ENCODE results near the gene TSPAN14.

The TSPAN14 gene

DNA sequence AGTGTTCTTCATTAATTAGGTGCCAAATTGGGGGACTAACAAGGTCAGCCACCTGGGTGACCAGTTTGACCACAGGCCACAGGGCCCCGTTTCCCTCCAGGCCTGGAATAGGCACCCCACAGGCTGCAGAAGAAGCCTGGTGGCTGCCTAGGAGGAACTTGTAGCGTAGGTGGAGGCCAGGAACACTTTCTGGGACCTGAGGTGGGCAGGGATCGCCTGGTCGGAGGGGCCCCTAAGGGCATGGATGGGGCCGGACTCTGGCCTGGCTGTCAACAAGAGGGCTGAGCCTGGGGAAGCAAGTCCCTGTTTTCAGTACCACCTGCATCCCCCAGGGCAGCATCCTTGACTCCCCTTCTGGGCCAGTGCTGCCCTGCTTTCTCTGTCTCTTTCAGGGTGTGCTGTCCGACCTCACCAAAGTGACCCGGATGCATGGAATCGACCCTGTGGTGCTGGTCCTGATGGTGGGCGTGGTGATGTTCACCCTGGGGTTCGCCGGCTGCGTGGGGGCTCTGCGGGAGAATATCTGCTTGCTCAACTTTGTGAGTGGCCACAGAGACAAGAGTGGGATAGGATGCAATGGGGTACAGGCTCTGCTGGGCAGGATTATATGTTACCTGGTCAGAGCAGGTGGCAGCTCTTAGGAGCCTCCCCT is 52.9 kb downstream of the TSPAN14 start:
- no peak for DNase-seq

DNA sequence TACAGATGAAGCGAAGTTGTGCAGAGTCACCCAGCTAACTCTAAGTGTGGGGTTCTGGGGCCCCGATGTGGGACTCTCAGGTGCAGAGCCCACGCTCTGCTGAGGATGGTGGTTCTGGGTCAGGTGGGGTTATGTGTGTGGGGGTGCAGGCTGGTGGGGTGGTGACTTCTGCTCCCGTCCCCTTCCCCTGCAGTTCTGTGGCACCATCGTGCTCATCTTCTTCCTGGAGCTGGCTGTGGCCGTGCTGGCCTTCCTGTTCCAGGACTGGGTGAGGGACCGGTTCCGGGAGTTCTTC is 54.9 kb downstream of the TSPAN14 start:
- DNase-seq: no peak

DNA sequence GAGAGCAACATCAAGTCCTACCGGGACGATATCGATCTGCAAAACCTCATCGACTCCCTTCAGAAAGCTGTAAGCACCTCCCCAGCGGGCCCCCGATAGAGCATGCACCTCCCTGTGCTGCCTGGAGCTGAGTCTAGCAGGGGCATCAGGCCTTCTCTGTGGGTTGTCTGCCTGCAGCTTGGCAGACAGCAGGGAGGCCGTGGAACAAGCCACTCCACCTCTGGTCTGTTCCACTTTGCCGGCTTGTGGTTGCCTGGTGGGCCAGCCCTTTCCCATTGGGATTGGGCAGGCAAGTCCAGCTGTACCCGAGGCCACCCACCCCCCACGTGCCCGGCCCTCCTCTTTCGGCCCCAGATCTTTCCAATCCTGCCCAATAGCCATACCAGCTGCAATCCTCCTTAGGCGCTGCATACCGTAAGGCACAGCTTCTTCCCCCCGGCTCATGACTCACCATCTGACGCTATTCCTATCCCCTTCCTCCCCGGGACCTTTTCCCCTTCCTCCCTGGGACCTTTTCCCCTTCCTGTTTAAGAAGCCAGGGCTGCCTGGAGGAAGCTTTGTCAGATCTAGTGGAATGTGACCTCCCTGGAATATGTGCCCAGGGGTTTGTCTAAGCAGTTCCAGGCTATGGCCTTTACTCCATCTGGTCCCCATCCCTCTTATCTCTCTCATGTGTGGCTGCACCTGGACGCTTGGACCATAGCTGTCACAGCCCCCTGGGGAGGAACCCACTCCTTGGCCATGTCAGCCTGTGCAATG is 55.5 kb downstream of the TSPAN14 start:
- DNase-seq: no peak

DNA sequence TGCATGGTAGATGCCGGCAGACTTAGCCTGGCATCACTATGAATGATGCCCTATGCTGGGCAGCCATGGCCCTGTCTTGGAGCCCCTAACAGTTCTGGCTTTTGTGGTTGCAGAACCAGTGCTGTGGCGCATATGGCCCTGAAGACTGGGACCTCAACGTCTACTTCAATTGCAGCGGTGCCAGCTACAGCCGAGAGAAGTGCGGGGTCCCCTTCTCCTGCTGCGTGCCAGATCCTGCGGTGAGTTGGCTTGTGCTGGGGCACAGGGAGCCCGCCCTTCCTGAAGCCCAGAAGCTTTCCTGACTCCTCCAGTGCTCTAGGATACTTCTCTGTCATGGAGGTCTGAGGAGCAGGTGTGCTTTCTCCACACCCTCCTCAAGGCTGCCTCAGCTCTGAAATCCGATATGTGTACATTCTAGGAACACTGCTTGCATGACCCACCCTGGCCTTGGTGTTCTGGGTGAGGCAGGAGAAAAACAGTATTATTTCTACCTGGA is 58.0 kb downstream of the TSPAN14 start:
- DNase-seq: no peak

DNA sequence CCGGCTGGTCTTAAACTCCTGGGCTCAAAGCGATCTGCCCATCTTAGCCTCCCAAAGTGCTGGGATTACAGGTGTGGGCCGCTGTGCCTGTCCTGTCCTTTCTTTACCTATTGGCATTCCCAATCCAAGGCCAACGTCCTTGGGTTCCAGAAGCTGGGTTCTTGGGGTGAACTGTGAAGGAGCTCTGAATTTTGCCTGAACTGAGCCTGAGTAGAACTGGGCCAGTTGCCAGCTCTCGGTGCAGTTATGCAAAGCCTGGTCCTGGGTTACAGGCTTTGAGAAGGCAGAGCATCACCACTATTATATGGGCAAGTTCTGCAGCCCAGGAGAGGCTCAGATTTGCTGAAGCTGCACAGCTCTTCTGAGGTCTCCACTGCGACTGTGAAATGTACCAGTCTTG is 59.0 kb downstream of the TSPAN14 start:
- no peak for DNase-seq

DNA sequence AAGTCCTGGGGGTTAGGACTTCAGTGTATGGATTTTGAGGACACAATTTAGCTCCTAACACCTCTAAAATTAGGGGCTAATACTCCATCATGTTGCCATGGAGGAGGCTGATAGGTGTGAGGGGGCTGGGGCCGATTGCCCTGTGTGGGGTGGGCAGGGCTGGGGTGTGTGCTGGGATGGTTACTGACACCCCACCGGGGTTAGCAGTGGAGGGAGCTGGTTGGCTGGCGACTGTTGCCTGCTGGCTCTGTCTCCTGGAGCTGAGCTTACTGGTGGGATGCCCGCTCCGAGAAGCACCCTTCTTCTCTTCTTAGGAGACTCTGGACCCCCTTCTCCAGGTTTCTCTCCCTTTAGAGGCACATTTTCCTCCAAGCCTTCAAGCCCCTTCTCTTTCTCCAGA is 61.4 kb downstream of the TSPAN14 start:
- no peak for DNase-seq

DNA sequence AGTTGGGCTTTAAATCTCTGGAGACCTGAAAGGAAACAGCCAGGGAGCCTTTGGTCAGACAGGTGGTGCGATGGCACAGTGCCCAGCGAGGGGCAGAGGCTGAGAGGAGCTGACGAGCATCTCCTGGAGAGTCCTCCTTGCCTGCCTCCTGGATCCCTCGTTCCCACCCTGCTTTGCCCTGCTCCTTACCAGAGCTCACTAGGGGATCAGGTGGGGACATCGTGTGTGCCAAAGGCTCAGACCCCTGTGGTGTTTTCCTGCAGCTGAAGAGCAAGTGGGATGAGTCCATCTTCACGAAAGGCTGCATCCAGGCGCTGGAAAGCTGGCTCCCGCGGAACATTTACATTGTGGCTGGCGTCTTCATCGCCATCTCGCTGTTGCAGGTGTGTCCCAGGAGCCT is 61.8 kb downstream of the TSPAN14 start:
- no peak for DNase-seq

DNA sequence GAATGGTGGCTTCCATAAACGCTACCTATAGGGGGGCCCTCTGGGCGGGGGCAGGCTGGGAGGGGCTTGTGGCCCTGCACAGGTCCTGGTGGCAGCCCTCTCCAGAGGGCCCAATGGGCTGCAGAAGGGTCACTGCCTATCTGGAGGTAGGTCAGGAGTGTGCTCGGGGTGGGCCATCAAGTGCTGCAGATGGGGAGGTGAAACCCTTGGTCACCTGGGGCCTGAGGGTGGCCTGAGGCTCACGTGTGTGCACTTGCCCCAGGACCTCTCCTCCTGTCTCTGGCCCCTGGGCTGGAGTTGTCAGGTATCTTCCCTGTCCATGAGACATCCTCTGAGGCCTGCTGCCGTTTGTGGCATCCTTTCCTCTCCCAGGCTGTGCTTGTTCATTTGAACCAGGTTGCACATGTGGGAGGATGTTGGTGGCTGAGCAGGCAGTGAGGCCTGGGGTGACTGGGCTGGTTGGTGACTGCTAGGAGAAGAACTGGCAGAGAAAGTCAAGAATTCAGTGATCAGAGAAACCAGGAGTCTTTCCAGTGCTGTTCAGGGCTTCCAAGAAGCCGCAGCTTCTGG is 62.5 kb downstream of the TSPAN14 start:
- no peak for DNase-seq

DNA sequence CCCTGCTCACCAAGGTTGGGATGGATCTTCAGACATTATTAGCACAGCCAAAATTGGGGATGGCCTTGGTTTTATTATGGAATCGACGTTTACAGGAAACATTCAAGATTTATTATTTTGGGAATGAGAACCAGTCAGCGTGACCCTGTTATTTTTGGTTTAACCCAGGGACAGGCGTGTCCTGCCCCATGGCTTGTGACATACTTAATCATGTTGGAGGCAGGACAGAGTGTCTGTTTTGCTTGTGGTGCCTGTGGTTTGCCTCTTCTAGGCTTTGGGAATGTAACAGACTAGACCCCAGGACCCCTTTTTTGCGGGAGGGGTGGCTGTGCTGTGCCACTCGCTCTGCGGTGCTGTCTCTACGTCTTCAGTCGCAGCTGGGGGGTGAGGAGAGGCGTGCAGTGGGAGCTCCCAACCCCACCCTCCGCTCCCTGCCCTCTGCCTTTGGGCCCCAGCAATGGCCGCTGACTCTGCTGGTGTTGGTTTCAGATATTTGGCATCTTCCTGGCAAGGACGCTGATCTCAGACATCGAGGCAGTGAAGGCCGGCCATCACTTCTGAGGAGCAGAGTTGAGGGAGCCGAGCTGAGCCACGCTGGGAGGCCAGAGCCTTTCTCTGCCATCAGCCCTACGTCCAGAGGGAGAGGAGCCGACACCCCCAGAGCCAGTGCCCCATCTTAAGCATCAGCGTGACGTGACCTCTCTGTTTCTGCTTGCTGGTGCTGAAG is 63.5 kb downstream of the TSPAN14 start:
- DNase-seq: no peak

DNA sequence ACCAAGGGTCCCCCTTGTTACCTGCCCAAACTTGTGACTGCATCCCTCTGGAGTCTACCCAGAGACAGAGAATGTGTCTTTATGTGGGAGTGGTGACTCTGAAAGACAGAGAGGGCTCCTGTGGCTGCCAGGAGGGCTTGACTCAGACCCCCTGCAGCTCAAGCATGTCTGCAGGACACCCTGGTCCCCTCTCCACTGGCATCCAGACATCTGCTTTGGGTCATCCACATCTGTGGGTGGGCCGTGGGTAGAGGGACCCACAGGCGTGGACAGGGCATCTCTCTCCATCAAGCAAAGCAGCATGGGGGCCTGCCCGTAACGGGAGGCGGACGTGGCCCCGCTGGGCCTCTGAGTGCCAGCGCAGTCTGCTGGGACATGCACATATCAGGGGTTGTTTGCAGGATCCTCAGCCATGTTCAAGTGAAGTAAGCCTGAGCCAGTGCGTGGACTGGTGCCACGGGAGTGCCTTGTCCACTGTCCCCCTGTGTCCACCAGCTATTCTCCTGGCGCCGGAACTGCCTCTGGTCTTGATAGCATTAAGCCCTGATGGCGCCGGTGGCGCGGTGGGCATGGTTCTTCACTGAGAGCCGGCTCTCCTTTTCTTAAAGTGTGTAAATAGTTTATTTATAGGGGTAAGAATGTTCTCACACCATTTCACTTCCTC is 64.2 kb downstream of the TSPAN14 start:
- DNase-seq: no peak

DNA sequence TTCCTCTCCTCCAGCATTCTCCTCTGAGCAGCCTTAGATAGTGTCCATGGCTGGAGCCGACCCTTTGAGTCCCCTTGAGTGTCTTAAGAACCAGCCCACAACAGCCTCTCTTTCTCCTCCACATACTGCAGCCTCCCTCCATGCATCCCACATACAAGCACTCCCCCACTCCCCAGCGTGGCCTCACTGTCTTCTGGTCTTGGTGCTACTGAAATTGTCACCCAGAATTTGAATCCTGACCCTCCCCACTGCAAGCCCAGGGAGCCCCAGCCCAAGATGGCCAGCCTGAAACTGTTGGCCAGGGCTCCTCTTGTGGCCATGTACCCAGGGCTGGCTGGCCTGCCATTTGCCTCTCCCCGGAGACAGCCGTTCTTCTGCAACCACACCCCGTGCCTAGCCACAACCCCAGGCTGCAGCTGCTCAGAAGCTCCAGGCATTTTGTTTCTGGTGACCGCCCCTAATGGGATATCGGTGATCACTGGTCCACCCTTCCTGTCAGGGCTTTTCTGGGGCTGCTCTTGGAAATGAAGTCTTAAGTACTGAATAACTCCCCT is 64.8 kb downstream of the TSPAN14 start:
- DNase-seq: no peak

DNA sequence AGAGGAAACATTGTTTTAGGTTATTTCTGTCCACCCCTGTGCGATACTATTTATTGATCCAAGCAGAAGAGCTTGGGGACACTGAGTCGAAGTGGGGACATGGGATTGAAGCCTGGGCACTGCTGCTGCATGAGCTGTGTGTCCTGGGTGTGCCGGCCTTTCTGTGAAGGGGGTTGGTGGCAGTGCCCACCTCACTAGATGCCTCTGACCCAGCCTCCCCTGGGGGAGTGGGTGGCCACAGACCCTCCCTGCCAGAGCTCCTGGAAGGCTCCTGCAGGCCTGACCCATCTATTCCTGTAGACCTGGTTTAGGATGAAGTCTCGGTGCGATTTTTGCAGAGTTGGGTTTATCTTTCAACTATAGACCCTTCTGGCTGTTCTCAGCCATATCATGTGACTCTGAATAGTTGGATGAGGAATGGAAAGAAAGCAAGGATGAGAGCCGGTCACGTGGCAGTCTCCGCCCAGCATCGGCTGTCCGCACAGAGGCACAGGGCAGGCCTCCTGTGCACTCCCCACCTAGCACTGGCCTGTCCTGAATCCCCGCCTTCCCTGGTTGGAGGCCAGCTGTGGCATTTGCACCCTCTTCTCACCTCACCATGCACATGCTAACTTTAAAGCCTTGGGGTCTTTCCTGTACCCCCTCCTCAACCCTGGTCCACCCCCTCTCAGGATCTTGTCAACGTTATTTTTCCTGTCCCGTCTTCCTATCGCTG is 66.0 kb downstream of the TSPAN14 start:
- no peak for DNase-seq

DNA sequence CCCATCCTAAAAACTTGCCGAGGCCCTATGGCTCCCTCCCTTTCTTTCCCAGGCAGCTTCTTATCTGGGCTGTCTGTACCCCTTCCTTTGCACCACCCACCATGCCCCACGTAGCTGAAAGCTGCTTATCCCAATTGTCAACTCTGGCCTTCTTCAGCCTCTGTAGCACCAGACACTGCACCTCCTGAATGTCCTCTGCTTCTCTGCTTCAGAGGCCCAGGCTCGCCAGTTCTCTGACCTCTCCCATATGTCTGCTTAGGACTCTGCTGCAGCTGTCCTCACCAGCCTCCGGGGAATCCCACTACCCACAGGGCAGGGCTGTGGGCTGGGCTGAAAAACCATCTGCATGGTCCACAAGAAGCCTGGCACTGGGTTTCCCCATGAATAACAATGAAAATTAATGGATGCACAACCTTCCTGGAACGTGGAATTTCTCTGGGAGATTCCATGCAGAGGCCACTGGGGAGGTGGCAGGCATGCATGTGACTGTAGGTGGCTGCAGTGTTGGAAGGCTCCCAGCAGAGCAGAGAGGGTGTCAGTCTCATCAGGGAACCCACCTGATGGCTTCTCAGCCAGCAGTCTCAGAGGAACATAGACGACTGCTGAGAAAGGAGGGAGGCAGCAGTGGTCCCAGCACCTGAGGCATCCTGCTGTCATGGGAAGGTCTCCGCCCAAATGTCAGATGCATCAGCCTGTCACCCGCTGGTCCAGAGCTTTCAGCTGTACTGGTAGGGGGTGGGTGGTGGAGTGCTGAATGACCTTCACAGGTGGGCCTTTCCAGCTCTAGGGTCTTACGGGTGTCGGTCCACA is 66.8 kb downstream of the TSPAN14 start:
- no peak for DNase-seq

DNA sequence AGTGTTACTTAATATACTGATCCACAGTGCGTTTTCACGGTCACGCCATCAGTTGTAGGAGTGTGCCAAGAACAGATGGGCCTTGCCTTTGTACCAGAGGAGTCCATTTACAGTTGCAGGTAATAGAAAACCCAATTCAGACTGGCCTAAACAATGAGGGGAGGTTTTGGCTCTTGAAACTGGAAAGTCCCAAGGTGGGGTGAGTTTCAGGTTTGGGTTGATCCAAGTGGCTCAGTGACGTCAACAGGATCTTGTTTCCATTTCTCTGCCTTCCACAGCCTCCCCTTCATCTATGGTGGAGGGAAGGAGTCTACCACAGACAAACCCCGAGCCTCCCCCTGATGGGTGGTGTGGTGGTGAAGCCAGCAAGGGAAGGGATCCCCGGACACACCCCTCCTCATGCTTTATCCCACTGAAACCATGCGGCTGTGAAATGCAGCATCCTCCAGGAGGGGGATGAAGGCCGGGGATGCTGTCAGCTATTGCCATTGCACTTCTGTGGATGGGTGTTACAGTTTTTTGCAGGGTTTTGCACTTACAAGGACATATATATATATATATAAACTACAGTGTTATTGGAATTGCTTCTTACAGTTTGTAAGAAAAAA is 68.8 kb downstream of the TSPAN14 start:
- DNase-seq: no peak

DNA sequence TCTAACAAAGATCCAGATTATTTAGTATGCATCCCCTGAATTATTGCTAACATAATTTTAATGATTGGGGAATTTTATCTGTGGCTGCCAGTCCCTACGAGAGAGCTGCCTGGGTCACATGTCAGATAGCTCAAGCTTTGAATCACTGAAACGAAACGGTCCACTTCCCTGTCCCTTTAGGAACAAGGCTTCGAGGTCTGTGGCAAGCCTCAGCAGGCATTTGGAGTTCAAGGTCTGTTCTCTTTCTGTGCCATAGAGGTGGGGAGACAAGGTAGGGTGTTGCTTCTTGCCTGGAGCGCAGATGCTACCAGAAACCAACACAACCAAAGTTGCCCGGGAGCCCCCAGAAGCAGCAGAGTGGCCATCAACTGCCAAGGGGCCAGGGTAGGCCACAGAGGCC is 69.7 kb downstream of the TSPAN14 start:
- DNase-seq: no peak

DNA sequence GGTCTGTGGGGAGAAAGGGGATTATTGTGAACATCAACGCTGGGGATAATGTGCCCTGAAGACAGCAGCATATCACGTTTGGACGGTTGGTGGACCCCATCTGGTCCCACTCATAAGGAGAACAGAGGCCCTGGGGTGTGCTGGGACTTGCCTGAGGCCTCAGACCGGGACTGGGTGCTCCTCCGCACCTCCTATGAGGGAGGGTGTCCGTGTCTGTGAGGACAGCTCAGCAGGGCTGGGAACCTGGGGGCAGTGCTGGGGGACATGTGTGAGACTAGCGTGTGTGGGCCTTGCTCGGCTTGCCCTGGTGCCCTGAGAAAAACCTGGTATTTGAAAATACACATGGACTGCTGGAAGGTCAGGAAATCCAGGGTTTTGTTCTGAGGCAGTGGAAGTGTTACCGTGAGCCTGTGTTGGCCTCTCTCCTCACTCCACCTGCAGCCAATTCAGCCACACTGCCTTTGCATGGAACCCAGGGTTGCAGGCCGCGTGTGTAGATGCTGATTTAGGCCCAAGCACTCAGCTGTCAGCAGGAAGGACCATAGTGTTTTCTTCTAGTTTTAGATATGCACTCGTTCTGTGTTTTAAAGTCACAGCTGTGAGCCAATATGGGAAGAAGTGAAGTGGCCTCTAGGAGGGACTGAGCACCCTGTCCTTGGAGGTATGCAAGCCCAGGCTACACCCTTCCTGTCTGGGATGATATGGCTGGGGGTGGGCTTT is 70.2 kb downstream of the TSPAN14 start:
- DNase-seq: no peak

DNA sequence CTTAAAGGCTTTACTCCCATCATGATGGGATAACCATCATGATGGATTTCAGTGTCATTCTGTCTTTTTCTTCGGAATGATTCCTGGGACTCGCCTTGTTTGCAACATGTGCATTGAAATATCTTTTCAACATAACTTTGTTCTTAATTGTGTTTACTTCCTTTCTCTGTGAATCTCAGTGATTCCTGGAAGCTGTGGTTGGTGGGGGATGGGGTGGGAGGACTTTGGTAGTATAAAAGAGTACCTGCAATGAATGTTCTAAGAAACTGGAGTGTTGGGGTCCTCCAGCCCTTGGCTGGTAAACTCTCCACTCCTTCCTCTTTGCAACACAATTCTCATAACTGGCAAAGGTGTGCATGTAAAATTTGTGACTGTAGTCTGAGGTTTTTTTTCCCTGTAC is 72.1 kb downstream of the TSPAN14 start:
- peak in 2 of 4 experiments; percentile 16 to 20 for DNase-seq

DNA sequence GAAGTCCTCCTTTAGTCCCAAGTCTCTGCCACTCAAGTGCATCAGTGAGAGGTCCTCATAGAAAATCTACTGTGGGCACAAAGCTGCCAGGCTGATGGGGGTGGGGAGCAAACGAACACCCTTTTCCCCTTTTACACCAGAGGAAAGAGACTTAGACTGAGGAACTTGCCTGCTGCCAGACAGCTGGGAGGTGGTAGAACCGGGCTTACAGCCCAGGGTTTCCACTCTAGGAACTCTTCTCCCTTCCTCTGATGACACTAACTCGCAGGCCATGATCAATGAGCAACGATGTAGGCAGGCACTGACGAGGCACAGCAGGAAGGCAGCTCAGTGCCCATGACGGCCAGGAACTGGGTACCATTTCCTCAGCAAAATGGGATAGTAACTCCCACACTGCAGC is 72.6 kb downstream of the TSPAN14 start:
- no peak for DNase-seq

DNA sequence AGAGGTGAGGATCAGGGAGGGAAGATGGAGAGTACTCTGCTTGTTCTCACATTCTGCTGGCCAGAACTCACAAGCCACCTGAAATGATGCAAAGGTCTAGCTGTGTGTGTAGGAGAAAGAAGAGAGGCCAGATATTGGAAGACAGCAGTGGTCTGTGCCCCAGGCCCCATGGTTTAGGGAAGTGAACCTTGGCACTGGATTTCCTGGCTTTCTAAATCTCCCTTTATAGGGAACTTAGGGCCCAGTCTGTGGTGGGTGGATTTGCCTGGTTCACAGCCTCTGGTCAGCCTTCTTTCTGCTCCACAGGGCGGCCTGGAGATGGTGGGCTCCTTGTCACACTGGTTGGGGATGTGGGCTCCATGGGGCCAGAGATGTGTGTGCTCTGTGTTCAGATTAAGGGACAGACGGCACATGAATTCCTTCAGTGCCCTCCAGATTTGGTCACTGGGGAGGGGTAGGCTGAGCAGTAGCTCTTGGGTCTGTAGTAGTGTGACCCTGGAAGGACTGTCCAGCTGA is 74.1 kb downstream of the TSPAN14 start:
- no peak for DNase-seq

DNA sequence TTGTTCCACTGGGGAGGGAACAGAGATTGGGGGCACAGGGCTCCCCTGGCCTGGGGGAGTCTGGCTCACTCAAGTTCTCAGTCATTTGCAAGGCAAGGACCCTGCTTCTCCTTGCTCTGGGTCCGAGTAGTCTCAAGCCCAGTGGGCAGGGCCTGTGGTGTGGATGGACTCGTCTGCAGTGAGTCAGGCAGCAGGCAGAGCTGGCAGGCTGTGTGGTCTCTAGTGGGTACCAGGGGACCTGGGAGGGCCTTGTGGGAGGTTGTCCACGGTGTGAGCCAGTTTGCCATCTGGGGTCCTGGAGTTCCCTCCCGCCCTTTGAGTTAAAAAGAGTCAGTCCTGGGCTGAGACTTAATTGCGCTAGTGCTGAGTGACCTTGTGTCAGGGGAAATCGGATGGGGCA is 74.8 kb downstream of the TSPAN14 start:
- DNase-seq: no peak
